Measurements from ENCODE around the gene HS1BP3.
A peak's percentile ranks its signal among the peaks of the same experiment; 100 is the strongest.

The HS1BP3 gene

DNA sequence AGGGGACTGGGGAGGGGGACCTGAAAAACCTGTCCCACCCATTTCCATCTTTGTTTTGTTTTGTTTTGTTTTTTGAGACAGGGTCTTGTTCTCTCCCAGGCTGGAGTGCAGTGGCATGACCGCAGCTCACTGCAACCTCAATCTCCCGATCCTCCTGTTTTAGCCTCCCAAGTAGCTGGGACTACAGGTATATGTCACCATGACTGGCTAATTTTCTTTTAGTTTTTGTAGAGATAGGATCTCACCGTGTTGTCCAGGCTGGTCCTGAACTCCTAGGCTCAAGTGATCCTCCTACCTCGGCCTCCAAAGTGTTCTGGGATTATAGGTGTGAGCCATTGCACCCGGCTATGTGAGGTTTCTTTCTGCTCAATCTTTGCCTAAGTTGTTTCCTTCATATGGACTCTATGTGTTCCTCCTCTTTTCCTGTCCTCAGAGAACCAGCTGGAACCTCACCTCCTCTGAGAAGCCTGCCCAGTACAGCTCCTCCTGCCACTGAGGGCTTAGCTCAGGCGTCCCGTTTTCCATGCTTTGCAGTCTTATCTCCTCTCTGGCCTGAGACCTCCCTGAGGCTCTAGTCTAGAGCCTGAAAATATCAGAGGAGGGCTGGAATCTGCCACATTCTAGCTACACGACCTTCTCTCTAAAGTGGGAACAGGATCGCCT lies 74.8 kb downstream of the HS1BP3 start:
- Mint-ChIP-seq H3K36me3 (ENCODE audit: low read depth) (no peaks in the 10 kb centered on the region), H3K4me1 (peaks cover 65% of the 10 kb centered on the region), H3K27me3 (ENCODE audit: low read depth) (peaks cover 4% of the 10 kb centered on the region), H3K9me3 (no peaks in the 10 kb centered on the region), H3K4me3 (no peak overlapping the region), H3K27ac (peak overlapping the region; percentile 4 to 99 (median 49))
- TF ChIP-seq CTCF (IDR thresholded peaks at IDR 0.05; ENCODE audit: unreplicated experiment in 3 of 3) = no peak

DNA sequence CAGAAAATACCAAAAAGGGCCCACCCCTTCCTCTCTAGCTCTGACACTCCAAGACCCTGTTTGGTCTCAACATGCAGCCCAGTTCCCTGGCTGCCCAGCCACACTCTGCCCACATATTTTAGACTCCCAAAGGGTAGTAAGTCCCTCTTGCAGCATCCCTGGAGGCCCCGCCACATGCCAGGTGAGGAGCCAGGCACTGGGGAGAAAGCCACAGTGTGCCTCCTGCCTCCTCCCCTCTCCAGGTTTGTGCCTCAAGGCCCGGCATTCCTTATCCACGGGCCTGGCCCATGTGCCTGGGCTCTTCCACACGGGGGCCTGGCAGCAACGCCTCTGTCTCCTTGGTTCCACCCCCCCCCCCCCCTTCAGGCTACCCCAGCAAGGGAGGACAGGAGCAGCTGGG lies 75.5 kb downstream of the HS1BP3 start:
- Mint-ChIP-seq H3K4me1 (peaks cover 65% of the 10 kb centered on the region), H3K36me3 (ENCODE audit: low read depth) (no peaks in the 10 kb centered on the region), H3K27me3 (ENCODE audit: low read depth) (peaks cover 4% of the 10 kb centered on the region), H3K9me3 (no peaks in the 10 kb centered on the region), H3K27ac (peak overlapping the region; percentile 49 to 99 (median 58)), H3K4me3 (no peak overlapping the region)
- no peak for TF ChIP-seq CTCF (IDR thresholded peaks at IDR 0.05; ENCODE audit: unreplicated experiment in 3 of 3)

- no peak overlapping the region for H3K4me3 Mint-ChIP-seq
- peak overlapping the region in 2 of 3 experiments; percentile 49 to 99 for H3K27ac Mint-ChIP-seq
- no peaks in the 10 kb centered on the region for H3K36me3 Mint-ChIP-seq (ENCODE audit: low read depth)
- H3K4me1 Mint-ChIP-seq = peaks cover 68% of the 10 kb centered on the region
- no peak for TF ChIP-seq CTCF (IDR thresholded peaks at IDR 0.05; ENCODE audit: unreplicated experiment in 3 of 3)
- no peaks in the 10 kb centered on the region for H3K9me3 Mint-ChIP-seq
- H3K27me3 Mint-ChIP-seq (ENCODE audit: low read depth) = peaks cover 4% of the 10 kb centered on the region
Observed at GRCh38 chr2:20574930-20575329, 76.0 kb downstream of the HS1BP3 start.

DNA sequence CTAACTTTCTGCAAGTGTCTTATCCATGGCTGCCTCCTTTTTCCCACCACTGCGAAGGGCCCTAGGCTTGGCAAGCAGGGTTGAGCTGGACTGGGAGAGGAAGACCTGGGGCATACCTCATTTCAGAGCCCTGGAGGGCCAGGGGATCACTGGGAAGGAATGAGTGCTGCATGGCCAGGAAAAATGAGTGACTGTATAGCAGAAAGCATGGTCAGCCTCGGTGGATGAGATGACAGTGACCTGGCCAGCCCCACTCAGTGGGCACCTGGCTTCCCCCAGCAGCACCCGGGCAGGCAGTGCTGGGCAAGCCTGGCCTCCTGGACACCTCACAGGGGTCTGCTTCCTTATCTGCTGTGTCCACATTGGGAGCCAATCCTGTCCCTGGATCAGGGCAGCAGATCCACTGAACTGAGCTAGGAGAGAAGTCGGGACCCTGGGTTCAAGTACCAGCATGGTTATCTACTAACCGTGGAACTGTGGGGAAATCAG lies 76.4 kb downstream of the HS1BP3 start:
- Mint-ChIP-seq H3K27me3 (ENCODE audit: low read depth) (peaks cover 4% of the 10 kb centered on the region), H3K9me3 (no peaks in the 10 kb centered on the region), H3K36me3 (ENCODE audit: low read depth) (no peaks in the 10 kb centered on the region), H3K4me1 (peaks cover 68% of the 10 kb centered on the region), H3K4me3 (peak overlapping the region in 2 of 3 experiments; percentile 32 to 38), H3K27ac (peak overlapping the region; percentile 85 to 99 (median 92))
- no peak for TF ChIP-seq CTCF (IDR thresholded peaks at IDR 0.05; ENCODE audit: unreplicated experiment in 3 of 3)

- Mint-ChIP-seq H3K36me3 (ENCODE audit: low read depth) (no peaks in the 10 kb centered on the region), H3K27me3 (ENCODE audit: low read depth) (peaks cover 7% of the 10 kb centered on the region), H3K4me3 (peak overlapping the region in 2 of 3 experiments; percentile 32 to 38), H3K9me3 (no peaks in the 10 kb centered on the region), H3K27ac (peak overlapping the region; percentile 85 to 99 (median 92)), H3K4me1 (peaks cover 66% of the 10 kb centered on the region)
- no peak for TF ChIP-seq CTCF (IDR thresholded peaks at IDR 0.05; ENCODE audit: unreplicated experiment in 3 of 3)
Observed at GRCh38 chr2:20573620-20574422, 77.1 kb downstream of the HS1BP3 start.

Data from nephron (organoid).